ENCODE data around the gene PDE6G.

PDE6G gene

GRCh38 chr17:81693509-81694210, 37.3 kb upstream of the PDE6G start:
- no peak for TF ChIP-seq CTCF (conservative IDR thresholded peaks at IDR 0.05; ENCODE audit: control insufficient read depth, insufficient read depth, low read depth, low read length)
- no peak overlapping the region for H3K4me3 ChIP-seq (ENCODE audit: control insufficient read depth, low read depth, low read length)
- no peak for DNase-seq (ENCODE audit: low read depth)

- no peak for TF ChIP-seq CTCF (conservative IDR thresholded peaks at IDR 0.05; ENCODE audit: control insufficient read depth, insufficient read depth, low read depth, low read length)
- no peak for DNase-seq (ENCODE audit: low read depth)
- no peak overlapping the region for H3K4me3 ChIP-seq (ENCODE audit: control insufficient read depth, low read depth, low read length)
Observed at GRCh38 chr17:81691608-81692007, 35.3 kb upstream of the PDE6G start.

GRCh38 chr17:81691196-81691595, 34.9 kb upstream of the PDE6G start:
- TF ChIP-seq CTCF (conservative IDR thresholded peaks at IDR 0.05; ENCODE audit: control insufficient read depth, insufficient read depth, low read depth, low read length), result no peak
- no peak for DNase-seq (ENCODE audit: low read depth)

GRCh38 chr17:81690549-81690948, 34.2 kb upstream of the PDE6G start:
- DNase-seq (ENCODE audit: low read depth), result no peak
- no peak for TF ChIP-seq CTCF (conservative IDR thresholded peaks at IDR 0.05; ENCODE audit: control insufficient read depth, insufficient read depth, low read depth, low read length)
- no peak overlapping the region for H3K4me3 ChIP-seq (ENCODE audit: control insufficient read depth, low read depth, low read length)

More at GRCh38 chr17:81691196-81691595, 34.9 kb upstream of the PDE6G start:
- H3K4me3 ChIP-seq (ENCODE audit: control insufficient read depth, low read depth, low read length), result no peak overlapping the region

GRCh38 chr17:81690066-81690465, 33.7 kb upstream of the PDE6G start:
- no peak overlapping the region for H3K4me3 ChIP-seq (ENCODE audit: control insufficient read depth, low read depth, low read length)
- no peak for TF ChIP-seq CTCF (conservative IDR thresholded peaks at IDR 0.05; ENCODE audit: control insufficient read depth, insufficient read depth, low read depth, low read length)
- DNase-seq (ENCODE audit: low read depth), result no peak

GRCh38 chr17:81688616-81689015, 32.3 kb upstream of the PDE6G start:
- no peak for DNase-seq (ENCODE audit: low read depth)
- no peak overlapping the region for H3K4me3 ChIP-seq (ENCODE audit: control insufficient read depth, low read depth, low read length)
- no peak for TF ChIP-seq CTCF (conservative IDR thresholded peaks at IDR 0.05; ENCODE audit: control insufficient read depth, insufficient read depth, low read depth, low read length)
